Panc1 (cell line): ENCODE data around the gene CYS1. TPM values are rescaled to one million over a fixed set of nuclear protein-coding genes. Genes with fewer than 3 reads are reported as not detected.

Experiments
- ATAC-seq: fragments of 200-7000 bp; cut with Tn5 transposase; 2 replicates; pipeline ENCODE4 v1.9.1; 2020; ENCODE audit warnings: mild to moderate bottlenecking, moderate library complexity
- BruUV-seq: library from RNA; stranded (reverse); fragments of 400-500 nt; replicated peaks from 2 replicates; lab custom pipeline; 2021; lab: Mats Ljungman, UMichigan
- CTCF ChIA-PET: fragments of 300-600 bp; sonication (Branson Sonifier 250); formaldehyde crosslinking; loops from one replicate; lab custom pipeline; 2022; ENCODE audit warnings: antibody characterized with exemption; lab: Charles Lee
- POLR2A ChIA-PET: fragments of 300-600 bp; sonication (Branson Sonifier 250); formaldehyde crosslinking; loops from one replicate; lab custom pipeline; 2022; ENCODE audit warnings: antibody characterized with exemption; lab: Charles Lee
- DNase-seq: peaks from one replicate; pipeline ENCODE4 v3.0.0-alpha.2; 2010; ENCODE audit warnings: low read depth, low spot score
- H3K27ac ChIP-seq: 2 replicates; pipeline ENCODE4 v1.5.1; 2011; ENCODE audit warnings: mild to moderate bottlenecking, low read length, inconsistent platforms
- H3K27me3 ChIP-seq: fragments of 200-500 bp; sonication (Bioruptor generic); 2 replicates; pipeline ENCODE4 v1.6.0; 2014; ENCODE audit warnings: low read length, inconsistent platforms; ENCODE audit not compliant: control insufficient read depth, insufficient read depth
- H3K36me3 ChIP-seq: fragments of 200-500 bp; sonication (Bioruptor generic); 2 replicates; pipeline ENCODE4 v1.5.1; 2014; ENCODE audit warnings: inconsistent platforms, mild to moderate bottlenecking, low read length, moderate library complexity; ENCODE audit not compliant: control insufficient read depth, insufficient read depth
- H3K4me1 ChIP-seq: 2 replicates; pipeline ENCODE4 v1.5.1; 2011; ENCODE audit warnings: inconsistent platforms, mild to moderate bottlenecking, low read length, moderate library complexity; ENCODE audit not compliant: control insufficient read depth, insufficient read depth
- H3K4me3 ChIP-seq, 2 experiments: 2 replicates each; pipeline ENCODE4 v1.5.1; 2011 to 2012; ENCODE audit warnings: low read depth in 2 of 2, low read length in 2 of 2, mild to moderate bottlenecking in 2 of 2, inconsistent platforms in 1 of 2, moderate library complexity in 1 of 2
- H3K9me3 ChIP-seq: fragments of 200-500 bp; sonication (Bioruptor generic); 2 replicates; pipeline ENCODE4 v1.5.1; 2014; ENCODE audit warnings: low read depth, mild to moderate bottlenecking, inconsistent platforms, low read length, moderate library complexity; ENCODE audit not compliant: control insufficient read depth, insufficient read depth
- CTCF ChIP-seq: fragments of 450-650 bp; IDR thresholded peaks from 2 replicates; pipeline ENCODE4 v1.5.1; 2017; ENCODE audit warnings: mild to moderate bottlenecking
- POLR2AphosphoS5 ChIP-seq: IDR thresholded peaks from 2 replicates; pipeline ENCODE4 v1.6.1; 2012; ENCODE audit warnings: mild to moderate bottlenecking, low read depth, low read length, moderate library complexity
- REST ChIP-seq, 2 experiments: IDR thresholded peaks; 2 replicates each; pipeline ENCODE4 v1.6.1; 2011 to 2012; ENCODE audit warnings: low read depth in 2 of 2, control low read depth in 1 of 2, low read length in 1 of 2, mild to moderate bottlenecking in 1 of 2, moderate library complexity in 1 of 2; ENCODE audit not compliant: insufficient read depth in 1 of 2
- SIN3A ChIP-seq: IDR thresholded peaks from 2 replicates; pipeline ENCODE4 v1.6.1; 2012; ENCODE audit warnings: low read depth, mild to moderate bottlenecking, low read length, moderate library complexity, borderline replicate concordance; ENCODE audit not compliant: insufficient read depth
- TCF7L2 ChIP-seq: IDR thresholded peaks from 2 replicates; pipeline ENCODE4 v1.6.1; 2011; ENCODE audit warnings: mild to moderate bottlenecking, low read depth, low read length, inconsistent platforms
- in situ Hi-C: cut with HindIII; loops from 2 replicates; pipeline ENCODE4 v1.10.0; 2016; ENCODE audit warnings: low sequenced_read_pairs, low pct_unique_long_range_greater_than_20kb
- intact Hi-C: fragments of 100-400 bp; cut with micrococcal nuclease; formaldehyde crosslinking; loops from one replicate; pipeline ENCODE4 v1.10.0; 2022; ENCODE audit not compliant: unreplicated experiment
- total RNA-seq: library from RNA; stranded (reverse); gene quantifications from one replicate; pipeline ENCODE4 v1.2.1, GENCODE V29; 2021; ENCODE audit not compliant: unreplicated experiment

CYS1 gene
- total RNA-seq, 1 experiment from 2014 or later: 20.4 TPM

- Histone ChIP-seq H3K36me3 (peaks cover 38% of the 10 kb centered on the region), H3K4me1 (peaks cover 20% of the 10 kb centered on the region), H3K27ac (peak overlapping the region; percentile 51), H3K9me3 (no peaks in the 10 kb centered on the region), H3K4me3 (no peak overlapping the region), H3K27me3 (no peaks in the 10 kb centered on the region)
- DNase-seq (no peak), ATAC-seq (no peak)
- TF ChIP-seq CTCF (no peak), SIN3A (no peak), POLR2AphosphoS5 (no peak), TCF7L2 (no peak), REST (IDR thresholded peaks at IDR 0.05; ENCODE audit: insufficient read depth in 1 of 2, low read depth in 2 of 2, low read length in 1 of 2) (no peak)
- no TSS peak for BruUV-seq
- intact Hi-C loops: loop anchor here (2.0 to 10.0 kb wide), 2 partner anchors 51 to 309 kb away; no protein-coding TSS in a partner anchor
- in situ Hi-C loops: no loop called here
- ChIA-PET CTCF (interaction anchor here (0.9 kb wide), 1 partner anchor 29 kb away, joined by 3 read pairs; no protein-coding TSS in a partner anchor), POLR2A (interaction anchor here (0.6 kb wide), 1 partner anchor 44 kb away, joined by 4 read pairs; no protein-coding TSS in a partner anchor)
Observed at GRCh38 chr2:10125842-10126631, 45.8 kb upstream of the CYS1 start.

- DNase-seq (no peak), ATAC-seq (no peak)
- Histone ChIP-seq H3K4me1 (peaks cover 23% of the 10 kb centered on the region), H3K27ac (peak overlapping the region; percentile 88), H3K4me3 (peak overlapping the region; percentile 54 to 72), H3K36me3 (peaks cover 31% of the 10 kb centered on the region), H3K9me3 (no peaks in the 10 kb centered on the region), H3K27me3 (no peaks in the 10 kb centered on the region)
- TF ChIP-seq TCF7L2: 0 out of 2 replicates have a peak, but pooled peaks have one; percentile 39
- TF ChIP-seq REST (IDR thresholded peaks at IDR 0.05; ENCODE audit: insufficient read depth in 1 of 2, low read depth in 2 of 2, low read length in 1 of 2): no peak
- peak; percentile 75 for TF ChIP-seq CTCF
- TF ChIP-seq POLR2AphosphoS5: no peak
- TF ChIP-seq SIN3A: no peak
- in situ Hi-C loops: loop anchor here (25.0 kb wide), 1 partner anchor 313 kb away; the partner anchor contains the start of gene ODC1
- ChIA-PET POLR2A (no interaction called here), CTCF (interaction anchor here (0.5 to 1.4 kb wide), 4 partner anchors 17 to 310 kb away, joined by 4 to 14 read pairs (median 8); no protein-coding TSS in a partner anchor)
- BruUV-seq: TSS peak; percentile 65
- intact Hi-C loops: loop anchor here (2.0 to 10.0 kb wide), 2 partner anchors 50 to 310 kb away; no protein-coding TSS in a partner anchor
Observed at GRCh38 chr2:10124538-10125045, 44.4 kb upstream of the CYS1 start.
